Activated CD4-positive, alpha-beta T cell treated with anti-CD3 and anti-CD28 coated beads, Interleukin-10, Interleukin-2, amounts not matched to agents 100 ng/mL and 50 ng/mL, durations not matched to agents 16 hours and 8 hours (primary cell): ENCODE data around the gene STT3B.

Experiments used
- DNase-seq: peaks from one replicate; pipeline ENCODE4 v3.0.0-alpha.2; 2020

Gene STT3B

DNA sequence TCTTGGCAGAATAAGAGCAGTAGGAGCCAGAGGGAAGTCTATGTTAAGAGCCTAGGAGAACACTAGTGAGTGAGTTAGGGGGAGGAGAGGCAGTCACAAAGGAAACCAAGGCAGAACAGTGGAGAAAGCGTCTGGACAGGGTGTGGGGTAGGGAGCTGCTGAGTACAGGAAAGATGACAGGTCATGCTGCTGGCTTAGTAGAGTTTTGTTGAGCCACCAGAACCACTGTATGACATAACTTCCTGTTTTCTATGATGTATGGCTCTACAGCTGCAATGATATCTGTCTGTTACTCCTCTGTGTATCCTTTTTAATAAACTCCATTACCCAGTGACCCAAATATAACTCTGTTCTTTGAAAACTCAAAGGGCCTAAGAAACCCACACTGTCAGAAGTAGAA lies 10.6 kb upstream of the STT3B start:
- peak; percentile 56 for DNase-seq

DNA sequence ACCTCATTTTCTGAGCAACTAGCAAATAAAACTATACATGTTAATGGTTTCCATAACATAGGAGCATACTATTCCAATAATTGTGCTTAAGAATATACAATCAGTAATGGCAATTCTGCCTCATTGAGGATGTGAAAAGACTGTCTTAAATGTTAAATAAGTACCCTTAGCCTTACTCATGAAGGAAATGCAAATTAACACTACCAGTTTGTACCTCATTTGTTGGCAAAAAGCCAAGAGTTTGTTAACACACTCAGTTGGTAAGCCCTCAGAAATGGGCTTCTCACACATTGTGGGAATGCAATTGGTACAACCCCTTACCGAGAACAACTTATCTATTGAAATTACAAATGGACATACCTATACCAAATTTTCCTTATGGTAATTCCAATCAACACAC lies 9.2 kb upstream of the STT3B start:
- no peak for DNase-seq

DNA sequence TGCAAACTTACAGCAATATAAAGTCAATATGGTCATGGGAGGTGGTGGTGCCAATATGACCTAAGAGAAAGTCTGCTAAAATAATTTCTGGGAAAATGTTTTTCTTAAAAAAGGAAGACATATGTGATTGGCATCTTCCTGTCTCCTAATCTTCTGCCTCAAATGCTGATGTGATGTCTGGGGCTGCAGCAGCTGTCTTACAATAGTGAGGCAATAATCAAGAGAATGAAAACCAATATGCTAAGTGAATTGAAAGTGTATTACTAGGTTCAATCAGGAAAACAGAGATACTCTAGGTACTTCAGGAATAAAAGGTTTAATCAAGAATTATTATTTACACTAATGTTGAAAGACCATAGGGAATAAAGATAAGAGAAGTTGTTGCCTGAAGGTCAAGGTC lies 7.2 kb upstream of the STT3B start:
- no peak for DNase-seq

DNA sequence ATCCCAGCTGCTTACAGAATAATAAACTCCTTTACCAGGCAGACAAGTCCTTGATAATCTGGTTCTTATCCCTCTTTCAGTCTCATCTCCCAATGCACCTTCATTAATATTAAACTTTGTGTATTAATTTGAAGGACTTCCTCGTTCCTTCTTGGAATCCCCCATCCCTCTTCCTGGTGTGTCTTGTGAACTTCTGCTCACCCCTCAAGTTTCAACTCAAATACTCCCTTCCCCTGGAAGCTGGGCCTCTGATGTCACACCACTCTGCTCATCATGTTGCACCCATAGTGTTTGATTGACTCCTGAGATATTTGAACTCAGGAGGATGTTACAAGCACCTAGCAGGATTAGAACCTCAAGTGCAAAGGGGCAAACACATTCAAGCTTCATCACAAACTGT lies 3.3 kb upstream of the STT3B start:
- no peak for DNase-seq

DNA sequence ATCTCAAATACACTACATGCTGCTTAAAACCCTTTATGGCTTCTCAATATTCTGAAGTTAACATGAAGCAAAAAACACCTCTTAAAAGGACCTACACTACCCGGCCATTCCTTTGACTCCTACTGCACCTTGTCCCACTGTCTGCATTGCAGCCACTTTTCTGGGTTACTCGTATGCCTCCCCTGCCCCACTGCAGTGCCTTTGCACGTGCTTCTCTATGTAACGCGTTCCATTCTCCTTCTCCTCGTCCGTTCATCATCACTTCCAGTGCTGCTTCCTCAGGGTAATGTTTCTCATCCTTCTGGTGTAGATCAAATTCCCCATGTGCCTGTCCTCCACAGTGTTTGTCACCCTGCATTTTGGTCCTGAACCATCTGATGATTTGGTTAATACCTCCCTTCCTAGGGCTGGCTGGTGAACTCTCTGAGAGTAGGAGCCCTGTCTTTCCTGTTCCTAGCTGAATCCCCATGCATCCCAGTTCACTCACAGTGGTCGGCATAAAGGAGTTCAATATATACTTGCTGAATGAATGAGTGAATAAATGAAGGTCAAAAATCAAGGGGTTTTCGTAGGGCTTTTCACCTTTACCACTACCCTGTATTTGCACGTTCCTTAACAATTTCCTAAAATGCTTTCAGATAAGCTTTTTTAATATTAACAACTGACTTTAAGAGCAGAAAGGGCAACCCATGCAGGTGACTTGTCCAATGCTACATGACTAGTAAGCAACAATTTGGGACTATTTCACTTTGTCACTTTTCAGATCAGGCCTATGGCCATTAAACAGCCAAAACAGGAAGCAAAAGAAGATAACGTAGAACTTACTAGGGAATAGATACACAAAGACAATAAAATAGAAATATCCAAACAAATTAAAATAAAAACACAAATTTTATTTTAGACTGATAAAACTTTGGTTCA lies 2.4 kb upstream of the STT3B start:
- no peak for DNase-seq

- no peak for DNase-seq
These were observed 1.8 kb upstream of the STT3B start for GRCh38 chr3:31530960-31531335.

DNA sequence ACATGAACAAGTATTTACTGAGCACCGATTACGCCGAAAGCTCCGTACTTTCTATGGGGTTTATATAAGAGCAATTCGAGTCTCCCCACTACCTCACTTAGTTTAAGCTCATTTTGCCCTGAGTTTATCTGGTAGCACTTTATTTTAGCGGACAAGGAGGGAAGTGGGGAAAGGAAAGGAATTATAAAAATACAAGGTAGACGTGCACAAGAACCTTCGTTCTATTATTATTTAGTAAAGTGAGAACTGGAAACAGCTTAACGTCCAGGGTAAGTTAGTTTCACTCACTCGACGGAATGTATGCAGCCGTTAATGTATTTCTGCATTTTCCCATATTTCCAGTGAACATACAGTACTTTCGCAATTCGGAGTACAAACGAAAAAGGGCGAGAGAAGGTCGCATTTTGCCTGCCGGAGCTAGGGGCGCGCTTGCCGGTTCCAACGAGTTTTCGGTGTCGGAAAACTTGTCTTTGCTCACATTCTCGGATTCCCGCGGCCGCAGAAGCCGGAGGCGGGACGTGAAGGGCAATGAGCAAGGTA lies 1.2 kb upstream of the STT3B start:
- no peak for DNase-seq

DNA sequence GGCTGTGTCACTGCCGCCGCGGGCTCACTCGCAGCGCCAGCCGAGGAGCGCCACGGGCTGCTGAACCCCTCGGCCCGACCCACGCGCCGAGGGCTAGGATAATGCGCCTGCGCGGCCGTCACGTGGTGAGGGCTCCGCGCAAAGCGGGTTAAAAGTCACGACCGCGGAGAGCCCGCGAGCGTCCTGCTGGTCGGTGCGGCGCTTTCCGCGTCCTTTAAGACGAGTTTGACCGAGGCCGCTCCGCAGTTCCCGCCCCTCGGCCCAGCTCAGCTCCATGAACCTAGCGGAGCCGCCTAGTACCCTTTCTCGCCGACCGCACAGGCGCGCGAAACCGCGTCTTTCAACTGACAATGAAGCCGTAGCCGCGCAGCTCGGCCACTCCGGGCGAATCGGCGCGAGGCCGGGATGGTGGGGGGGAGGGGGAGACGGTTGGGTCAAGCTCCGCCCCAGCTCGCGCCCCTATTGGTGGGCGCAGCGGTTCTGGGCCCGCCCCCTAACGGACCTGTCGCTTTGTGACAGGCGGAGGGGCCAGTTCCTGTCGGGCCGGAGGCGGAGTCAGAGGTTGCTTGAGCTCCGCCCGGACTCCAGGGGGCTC lies 636 bp upstream of the STT3B start:
- DNase-seq = peak; percentile 100

DNA sequence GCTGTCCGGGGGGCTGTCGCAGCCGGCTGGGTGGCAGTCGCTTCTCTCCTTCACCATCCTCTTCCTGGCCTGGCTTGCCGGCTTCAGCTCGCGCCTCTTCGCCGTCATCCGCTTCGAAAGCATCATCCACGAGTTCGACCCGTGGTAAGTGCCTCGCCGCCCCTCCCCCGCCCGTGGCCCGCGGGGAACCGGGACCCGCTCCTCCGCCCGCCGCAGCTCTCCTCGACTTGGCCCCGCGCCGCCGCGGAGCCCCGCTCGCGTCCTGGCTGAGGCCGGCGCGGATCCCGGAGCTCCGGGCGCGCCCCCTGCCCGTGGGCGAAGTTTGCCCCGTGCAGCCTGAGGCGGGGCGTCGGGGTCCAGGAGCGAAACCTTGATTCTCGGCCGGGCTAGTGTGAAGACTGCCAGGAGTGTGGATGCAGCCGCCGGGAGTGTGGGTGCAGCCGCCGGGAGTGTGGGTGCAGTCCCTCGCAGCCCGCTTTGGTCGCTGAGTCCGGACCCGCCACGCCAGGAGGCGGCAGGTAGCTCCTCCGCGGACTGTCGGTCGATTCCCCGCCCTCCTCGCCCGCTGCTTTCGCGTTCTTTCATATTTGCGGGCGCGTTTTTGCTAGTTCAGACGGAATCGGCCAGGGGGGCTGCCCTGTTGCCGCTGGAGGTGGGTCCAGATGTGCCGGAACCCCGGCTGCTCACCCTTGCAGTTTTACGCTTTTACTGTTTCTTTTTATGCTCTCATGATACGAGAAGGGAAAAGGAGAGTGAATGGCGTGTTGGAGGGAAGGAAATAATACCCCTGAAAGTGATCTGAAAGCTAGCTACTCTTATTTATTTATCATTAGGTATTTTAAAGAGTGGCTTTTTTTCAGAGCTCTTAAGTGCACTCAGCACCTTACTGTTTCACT lies 692 bp downstream of the STT3B start:
- peak; percentile 59 for DNase-seq

GRCh38 chr3:31534065-31534425 lies 1.3 kb downstream of the STT3B start:
- DNase-seq = peak; percentile 55

GRCh38 chr3:31536497-31536896 lies 3.8 kb downstream of the STT3B start:
- no peak for DNase-seq

DNA sequence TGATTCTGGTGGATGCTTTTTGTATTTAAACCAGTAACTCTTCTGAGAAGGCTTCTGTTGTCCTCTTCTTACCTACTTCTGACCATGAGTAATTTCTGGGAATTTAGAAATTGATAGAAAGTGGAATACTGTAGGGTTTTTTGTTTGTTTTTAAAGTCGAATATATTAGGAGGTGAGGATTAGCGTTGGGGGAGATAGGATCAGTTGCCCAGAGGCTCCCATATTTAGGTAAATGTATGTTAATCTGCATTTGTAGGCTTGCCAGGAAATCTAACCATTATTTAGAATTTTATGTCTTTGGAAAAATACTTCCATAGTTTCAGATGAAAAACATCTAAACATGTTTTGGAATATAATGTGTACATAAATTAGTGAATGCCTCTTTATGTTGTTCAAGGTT lies 6.1 kb downstream of the STT3B start:
- DNase-seq = no peak

- DNase-seq = no peak
These were observed 6.5 kb downstream of the STT3B start for GRCh38 chr3:31539275-31539674.

DNA sequence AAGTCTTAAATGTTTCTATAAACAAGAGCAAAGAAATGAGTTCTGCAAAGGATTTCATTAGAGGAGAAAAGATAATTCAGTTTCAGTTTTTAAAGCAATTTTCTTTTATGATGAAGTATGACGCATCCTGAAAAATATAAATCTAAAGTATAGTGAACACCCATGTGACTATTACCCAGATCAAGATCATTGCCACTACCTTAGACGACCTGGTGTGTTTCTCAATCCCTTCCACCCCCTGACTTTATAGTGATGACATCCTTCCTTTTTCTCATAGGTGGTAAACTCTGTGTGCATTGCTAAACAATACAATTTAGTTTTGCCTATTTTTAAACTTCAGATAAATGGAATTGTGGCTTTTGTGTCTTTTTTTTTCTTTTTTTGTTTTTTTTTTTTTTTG lies 8.4 kb downstream of the STT3B start:
- DNase-seq = peak; percentile 34

DNA sequence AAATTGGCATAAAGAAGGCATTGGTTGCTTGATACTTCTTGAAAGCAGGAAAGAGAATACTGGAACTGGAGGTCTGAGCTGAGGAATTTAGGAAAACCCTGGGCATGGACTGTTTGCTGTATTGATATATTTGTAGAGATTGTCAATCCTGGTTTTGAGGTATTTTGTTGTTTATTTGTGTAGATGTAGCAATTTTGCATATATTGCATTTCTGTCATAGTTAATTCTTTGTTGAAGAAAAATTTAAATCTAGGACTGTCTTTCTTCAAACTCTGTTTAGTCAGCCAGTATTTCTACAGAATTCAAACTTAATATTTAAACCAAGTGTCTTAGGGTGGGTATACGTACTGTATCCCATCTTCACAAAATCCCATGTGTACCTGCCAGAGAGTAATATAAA lies 9.5 kb downstream of the STT3B start:
- no peak for DNase-seq

- no peak for DNase-seq
These were observed 10.7 kb downstream of the STT3B start for GRCh38 chr3:31543375-31543774.

DNA sequence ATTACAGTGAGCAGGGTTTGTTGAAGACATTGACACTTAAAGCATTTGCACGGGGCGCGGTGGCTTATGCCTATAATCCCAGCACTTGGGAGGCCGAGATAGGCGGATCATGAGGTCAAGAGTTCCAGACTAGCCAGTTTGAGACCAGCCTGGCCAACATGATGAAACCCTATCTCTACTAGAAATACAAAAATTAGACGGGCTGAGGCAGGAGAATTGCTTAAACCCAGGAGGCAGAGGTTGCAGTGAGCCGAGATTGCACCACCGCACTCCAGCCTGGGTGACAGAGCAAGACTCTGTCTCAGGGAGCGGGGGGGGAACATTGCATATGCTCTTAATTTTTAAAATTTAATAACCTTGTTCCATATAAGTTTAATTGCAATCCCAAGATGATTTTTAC lies 11.9 kb downstream of the STT3B start:
- DNase-seq = no peak

DNA sequence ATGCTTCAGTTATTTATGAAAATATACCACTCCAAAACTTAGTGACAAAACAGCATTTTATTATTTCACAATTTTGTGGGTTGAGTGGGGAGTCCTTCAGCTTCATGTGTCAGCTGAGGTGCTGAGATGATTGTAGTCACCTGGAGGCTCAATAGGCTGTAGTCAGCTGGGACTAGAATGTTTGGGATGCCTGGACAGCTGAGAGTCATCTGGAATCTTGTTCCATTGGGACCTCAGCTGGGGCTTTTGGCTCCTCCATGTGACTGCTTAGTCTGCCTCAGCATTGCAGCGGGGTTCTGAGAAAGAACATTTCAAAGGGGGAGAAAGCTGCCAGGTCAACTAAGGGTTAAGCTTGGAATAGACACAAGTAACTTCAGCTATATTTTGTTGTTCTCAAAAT lies 13.4 kb downstream of the STT3B start:
- no peak for DNase-seq

DNA sequence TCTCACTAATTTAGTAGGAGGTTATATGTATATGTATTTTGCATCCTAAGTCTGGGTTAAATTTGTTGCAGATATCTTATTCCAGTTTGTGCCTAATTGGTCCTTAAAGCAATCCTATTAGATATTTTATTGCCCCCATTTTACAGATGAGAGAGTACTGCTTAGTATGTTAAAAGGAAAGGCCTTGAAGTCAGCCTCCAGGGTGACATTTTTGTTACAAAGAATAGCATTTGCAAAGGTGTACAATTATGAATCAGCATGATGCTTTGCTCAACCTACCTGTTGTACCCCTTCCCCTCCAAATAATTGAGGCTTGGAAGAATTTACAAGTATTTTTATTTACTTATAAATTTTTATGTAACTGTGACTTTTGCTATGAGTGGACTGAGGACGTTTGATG lies 14.0 kb downstream of the STT3B start:
- DNase-seq = no peak

- DNase-seq = peak; percentile 37
These were observed 17.9 kb downstream of the STT3B start for GRCh38 chr3:31550452-31551251.

- DNase-seq = no peak
These were observed 18.9 kb downstream of the STT3B start for GRCh38 chr3:31551646-31552045.

- DNase-seq = no peak
These were observed 19.4 kb downstream of the STT3B start for GRCh38 chr3:31552103-31552502.

DNA sequence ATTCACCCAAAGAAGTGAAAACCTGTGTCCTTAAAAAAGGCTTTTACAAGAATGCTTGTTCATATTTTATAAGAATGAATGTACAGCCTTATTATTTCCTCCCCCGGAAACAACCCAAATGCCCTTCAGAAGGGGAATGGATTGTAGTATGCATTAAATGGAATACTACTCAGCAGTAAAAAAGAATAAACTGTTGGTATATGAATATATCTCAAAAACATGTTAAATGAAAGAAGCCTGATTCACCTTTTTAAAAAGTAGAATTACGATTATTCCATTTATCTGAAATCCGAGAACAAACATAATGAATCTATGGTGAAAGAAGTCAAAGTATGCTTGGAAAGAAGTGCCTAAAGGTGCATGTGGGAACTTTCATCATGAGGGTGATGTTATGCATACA lies 20.5 kb downstream of the STT3B start:
- no peak for DNase-seq
